Kidney epithelial cell (primary cell): ENCODE measurements around the gene SLTM. TPM values are rescaled to one million over a fixed set of nuclear protein-coding genes. Genes with fewer than 3 reads are reported as not detected.

Experiments used
- DNase-seq: peaks from one replicate; pipeline ENCODE4 v3.0.0-alpha.2; 2010; ENCODE audit warnings: low read depth
- H3K27me3 ChIP-seq: 2 replicates; pipeline ENCODE4 v1.6.0; 2011; ENCODE audit warnings: low read length; ENCODE audit not compliant: control insufficient read depth, insufficient read depth
- H3K36me3 ChIP-seq: 2 replicates; pipeline ENCODE4 v1.5.1; 2011; ENCODE audit warnings: low read length; ENCODE audit not compliant: control insufficient read depth, insufficient read depth
- H3K4me3 ChIP-seq: 2 replicates; pipeline ENCODE4 v1.5.1; 2011; ENCODE audit warnings: low read depth, mild to moderate bottlenecking, control low read depth, low read length
- total RNA-seq: library from RNA; depleted of rRNA; stranded (reverse); fragments of >200 nt; gene quantifications from 2 replicates; pipeline ENCODE4 v1.2.3, GENCODE V29; 2015
- TF ChIP-seq, protein P1 (sequence below): IDR thresholded peaks from 2 replicates; pipeline ENCODE4 v1.5.1; 2011; ENCODE audit warnings: mild to moderate bottlenecking, moderate library complexity, low read length, control low read depth, inconsistent platforms; ENCODE audit not compliant: insufficient read depth, poor library complexity, severe bottlenecking

The SLTM gene
- total RNA-seq, 1 donor from 2014 or later, result 60.2 TPM

DNA sequence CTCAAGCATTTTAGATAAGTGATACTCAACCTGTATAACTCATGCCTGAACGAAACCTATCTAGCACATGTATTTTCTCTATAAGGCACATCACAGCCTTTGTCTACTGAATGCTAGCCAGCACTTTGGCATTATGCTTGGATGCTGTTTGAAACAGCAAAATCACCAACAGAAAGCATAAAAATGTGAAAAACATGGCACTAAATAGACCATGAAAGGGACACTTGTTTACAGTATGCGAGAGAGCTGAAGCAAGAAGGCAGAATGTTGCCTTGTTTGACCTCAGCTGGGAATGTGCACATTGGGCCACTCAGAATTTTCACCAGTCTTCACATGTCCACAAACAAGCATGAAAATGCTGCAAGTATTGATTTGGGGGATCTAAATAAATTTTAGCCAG lies 102.9 kb downstream of the SLTM start:
- TF ChIP-seq, protein P1, sequence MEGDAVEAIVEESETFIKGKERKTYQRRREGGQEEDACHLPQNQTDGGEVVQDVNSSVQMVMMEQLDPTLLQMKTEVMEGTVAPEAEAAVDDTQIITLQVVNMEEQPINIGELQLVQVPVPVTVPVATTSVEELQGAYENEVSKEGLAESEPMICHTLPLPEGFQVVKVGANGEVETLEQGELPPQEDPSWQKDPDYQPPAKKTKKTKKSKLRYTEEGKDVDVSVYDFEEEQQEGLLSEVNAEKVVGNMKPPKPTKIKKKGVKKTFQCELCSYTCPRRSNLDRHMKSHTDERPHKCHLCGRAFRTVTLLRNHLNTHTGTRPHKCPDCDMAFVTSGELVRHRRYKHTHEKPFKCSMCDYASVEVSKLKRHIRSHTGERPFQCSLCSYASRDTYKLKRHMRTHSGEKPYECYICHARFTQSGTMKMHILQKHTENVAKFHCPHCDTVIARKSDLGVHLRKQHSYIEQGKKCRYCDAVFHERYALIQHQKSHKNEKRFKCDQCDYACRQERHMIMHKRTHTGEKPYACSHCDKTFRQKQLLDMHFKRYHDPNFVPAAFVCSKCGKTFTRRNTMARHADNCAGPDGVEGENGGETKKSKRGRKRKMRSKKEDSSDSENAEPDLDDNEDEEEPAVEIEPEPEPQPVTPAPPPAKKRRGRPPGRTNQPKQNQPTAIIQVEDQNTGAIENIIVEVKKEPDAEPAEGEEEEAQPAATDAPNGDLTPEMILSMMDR, result no peak
- no peak for DNase-seq
- Histone ChIP-seq H3K27me3 (no peaks in the 10 kb centered on the region), H3K36me3 (no peaks in the 10 kb centered on the region), H3K4me3 (no peak overlapping the region)

Other genes with a start within 250 kb of the SLTM start
- 125 and 128 TPM in 2 replicates for gene ADAM10, start 184.0 kb downstream of the SLTM start, total RNA-seq
- gene MINDY2, start 162.4 kb downstream of the SLTM start, total RNA-seq, result 21.8 and 25.7 TPM in 2 replicates
- 15.3 and 18.0 TPM in 2 replicates for gene RNF111, start 54.0 kb upstream of the SLTM start, total RNA-seq
- gene CCNB2, start 171.5 kb upstream of the SLTM start, total RNA-seq, result 12.8 and 15.8 TPM in 2 replicates